ENCODE data around the gene YJU2. TPM values are rescaled to one million over a fixed set of nuclear protein-coding genes. Genes with fewer than 3 reads are reported as not detected.

The YJU2 gene
- total RNA-seq, 1 donor from 2014 or later = 15.4 TPM

GRCh38 chr19:4199699-4200293 is 47.1 kb upstream of the YJU2 start:
- no peak for DNase-seq (ENCODE audit: low spot score)
- Mint-ChIP-seq H3K4me3 (ENCODE audit: unreplicated experiment) (no peak overlapping the region), H3K27ac (ENCODE audit: unreplicated experiment) (no peak overlapping the region), H3K27me3 (ENCODE audit: unreplicated experiment) (peaks cover 17% of the 10 kb centered on the region), H3K36me3 (ENCODE audit: low read depth, unreplicated experiment) (peaks cover 13% of the 10 kb centered on the region), H3K4me1 (ENCODE audit: unreplicated experiment) (peaks cover 8% of the 10 kb centered on the region), H3K9me3 (ENCODE audit: unreplicated experiment) (no peaks in the 10 kb centered on the region)
- TF ChIP-seq, protein P1, sequence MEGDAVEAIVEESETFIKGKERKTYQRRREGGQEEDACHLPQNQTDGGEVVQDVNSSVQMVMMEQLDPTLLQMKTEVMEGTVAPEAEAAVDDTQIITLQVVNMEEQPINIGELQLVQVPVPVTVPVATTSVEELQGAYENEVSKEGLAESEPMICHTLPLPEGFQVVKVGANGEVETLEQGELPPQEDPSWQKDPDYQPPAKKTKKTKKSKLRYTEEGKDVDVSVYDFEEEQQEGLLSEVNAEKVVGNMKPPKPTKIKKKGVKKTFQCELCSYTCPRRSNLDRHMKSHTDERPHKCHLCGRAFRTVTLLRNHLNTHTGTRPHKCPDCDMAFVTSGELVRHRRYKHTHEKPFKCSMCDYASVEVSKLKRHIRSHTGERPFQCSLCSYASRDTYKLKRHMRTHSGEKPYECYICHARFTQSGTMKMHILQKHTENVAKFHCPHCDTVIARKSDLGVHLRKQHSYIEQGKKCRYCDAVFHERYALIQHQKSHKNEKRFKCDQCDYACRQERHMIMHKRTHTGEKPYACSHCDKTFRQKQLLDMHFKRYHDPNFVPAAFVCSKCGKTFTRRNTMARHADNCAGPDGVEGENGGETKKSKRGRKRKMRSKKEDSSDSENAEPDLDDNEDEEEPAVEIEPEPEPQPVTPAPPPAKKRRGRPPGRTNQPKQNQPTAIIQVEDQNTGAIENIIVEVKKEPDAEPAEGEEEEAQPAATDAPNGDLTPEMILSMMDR (IDR thresholded peaks at IDR 0.05; ENCODE audit: unreplicated experiment) = no peak

- Mint-ChIP-seq H3K4me3 (ENCODE audit: unreplicated experiment) (peak overlapping the region; percentile 31), H3K9me3 (ENCODE audit: unreplicated experiment) (no peaks in the 10 kb centered on the region), H3K36me3 (ENCODE audit: low read depth, unreplicated experiment) (peaks cover 13% of the 10 kb centered on the region), H3K27ac (ENCODE audit: unreplicated experiment) (peak overlapping the region; percentile 27), H3K4me1 (ENCODE audit: unreplicated experiment) (peaks cover 8% of the 10 kb centered on the region), H3K27me3 (ENCODE audit: unreplicated experiment) (peaks cover 17% of the 10 kb centered on the region)
- TF ChIP-seq, protein P1 (IDR thresholded peaks at IDR 0.05; ENCODE audit: unreplicated experiment) = no peak
- DNase-seq (ENCODE audit: low spot score) = no peak
Observed at GRCh38 chr19:4200940-4201542, 45.8 kb upstream of the YJU2 start.

DNA sequence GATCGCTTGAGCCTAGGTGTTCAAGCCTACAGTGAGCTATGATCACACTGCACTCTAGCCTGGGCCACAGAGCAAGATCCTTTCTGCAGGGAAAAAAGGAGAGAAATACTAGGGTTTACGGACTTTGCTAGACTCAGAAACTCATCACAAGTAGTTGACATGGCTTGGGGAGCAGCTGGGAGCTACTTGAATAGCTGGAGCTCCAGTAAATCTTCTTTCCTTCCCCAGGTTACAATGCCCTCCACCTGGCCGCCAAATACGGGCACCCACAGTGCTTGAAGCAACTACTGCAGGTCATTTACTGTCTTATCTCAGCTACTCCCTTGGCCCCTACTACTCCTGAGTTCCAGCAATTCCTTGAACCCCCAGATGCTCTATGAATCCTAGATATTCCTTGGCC is 45.1 kb upstream of the YJU2 start:
- Mint-ChIP-seq H3K27me3 (ENCODE audit: unreplicated experiment) (peaks cover 18% of the 10 kb centered on the region), H3K9me3 (ENCODE audit: unreplicated experiment) (no peaks in the 10 kb centered on the region), H3K27ac (ENCODE audit: unreplicated experiment) (no peak overlapping the region), H3K4me3 (ENCODE audit: unreplicated experiment) (no peak overlapping the region), H3K36me3 (ENCODE audit: low read depth, unreplicated experiment) (peaks cover 13% of the 10 kb centered on the region), H3K4me1 (ENCODE audit: unreplicated experiment) (peaks cover 8% of the 10 kb centered on the region)
- TF ChIP-seq, protein P1 (IDR thresholded peaks at IDR 0.05; ENCODE audit: unreplicated experiment) = no peak
- DNase-seq (ENCODE audit: low spot score) = no peak

GRCh38 chr19:4206818-4207484 is 39.9 kb upstream of the YJU2 start:
- no peak overlapping the region for H3K4me3 Mint-ChIP-seq (ENCODE audit: unreplicated experiment)
- H3K27ac Mint-ChIP-seq (ENCODE audit: unreplicated experiment) = no peak overlapping the region
- DNase-seq (ENCODE audit: low spot score) = no peak
- H3K27me3 Mint-ChIP-seq (ENCODE audit: unreplicated experiment) = peaks cover 1% of the 10 kb centered on the region
- no peaks in the 10 kb centered on the region for H3K36me3 Mint-ChIP-seq (ENCODE audit: low read depth, unreplicated experiment)
- TF ChIP-seq, protein P1 (IDR thresholded peaks at IDR 0.05; ENCODE audit: unreplicated experiment) = no peak
- no peaks in the 10 kb centered on the region for H3K9me3 Mint-ChIP-seq (ENCODE audit: unreplicated experiment)
- H3K4me1 Mint-ChIP-seq (ENCODE audit: unreplicated experiment) = no peaks in the 10 kb centered on the region
